Activated CD4-positive, CD25-positive, alpha-beta regulatory T cell treated with anti-CD3 and anti-CD28 coated beads, Interleukin-2, amount 50 U/mL, for 72 hours (primary cell): Measurements from ENCODE around the gene UBXN1.
"Not testable (repeated sequence)": the region's sequence is repeated elsewhere in the genome, so short reads cannot be mapped to it uniquely, and the experiment has no call there.

Source experiments
- DNase-seq: peaks from one replicate; pipeline ENCODE4 v3.0.0; 2021

Gene UBXN1

GRCh38 chr11:62708392-62708791 is 29.5 kb upstream of the UBXN1 start:
- no peak for DNase-seq

- DNase-seq, result no peak
These were observed 28.5 kb upstream of the UBXN1 start, which contains the start of the genes BSCL2 and GNG3 for GRCh38 chr11:62707277-62707861. Gene BSCL2, minus strand, starts transcription at chr11:62707424. Its CDS starts 229 bp downstream, at chr11:62707195. Gene GNG3, plus strand, starts transcription at chr11:62707676. Its CDS starts 620 bp downstream, at chr11:62708296.

DNA sequence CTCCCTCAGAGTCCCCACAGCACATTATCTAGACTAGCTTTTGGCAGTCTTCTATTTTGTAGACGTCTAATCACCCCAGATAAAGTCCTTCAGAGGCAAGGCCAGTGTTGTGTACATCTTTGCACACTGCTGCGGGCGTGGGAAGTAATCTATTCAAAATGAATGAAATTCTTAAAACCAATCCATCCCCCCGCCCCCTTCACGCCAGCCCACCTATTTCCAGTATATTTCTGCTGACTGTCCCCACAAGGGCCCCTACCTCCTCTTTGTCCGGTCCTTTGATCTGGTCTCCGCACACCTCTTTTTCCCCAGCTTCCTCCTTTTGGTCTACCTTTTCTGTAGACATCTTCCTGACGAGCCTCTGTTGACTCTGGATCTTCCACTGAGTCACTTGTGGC is 28.0 kb upstream of the UBXN1 start:
- DNase-seq, result no peak

DNA sequence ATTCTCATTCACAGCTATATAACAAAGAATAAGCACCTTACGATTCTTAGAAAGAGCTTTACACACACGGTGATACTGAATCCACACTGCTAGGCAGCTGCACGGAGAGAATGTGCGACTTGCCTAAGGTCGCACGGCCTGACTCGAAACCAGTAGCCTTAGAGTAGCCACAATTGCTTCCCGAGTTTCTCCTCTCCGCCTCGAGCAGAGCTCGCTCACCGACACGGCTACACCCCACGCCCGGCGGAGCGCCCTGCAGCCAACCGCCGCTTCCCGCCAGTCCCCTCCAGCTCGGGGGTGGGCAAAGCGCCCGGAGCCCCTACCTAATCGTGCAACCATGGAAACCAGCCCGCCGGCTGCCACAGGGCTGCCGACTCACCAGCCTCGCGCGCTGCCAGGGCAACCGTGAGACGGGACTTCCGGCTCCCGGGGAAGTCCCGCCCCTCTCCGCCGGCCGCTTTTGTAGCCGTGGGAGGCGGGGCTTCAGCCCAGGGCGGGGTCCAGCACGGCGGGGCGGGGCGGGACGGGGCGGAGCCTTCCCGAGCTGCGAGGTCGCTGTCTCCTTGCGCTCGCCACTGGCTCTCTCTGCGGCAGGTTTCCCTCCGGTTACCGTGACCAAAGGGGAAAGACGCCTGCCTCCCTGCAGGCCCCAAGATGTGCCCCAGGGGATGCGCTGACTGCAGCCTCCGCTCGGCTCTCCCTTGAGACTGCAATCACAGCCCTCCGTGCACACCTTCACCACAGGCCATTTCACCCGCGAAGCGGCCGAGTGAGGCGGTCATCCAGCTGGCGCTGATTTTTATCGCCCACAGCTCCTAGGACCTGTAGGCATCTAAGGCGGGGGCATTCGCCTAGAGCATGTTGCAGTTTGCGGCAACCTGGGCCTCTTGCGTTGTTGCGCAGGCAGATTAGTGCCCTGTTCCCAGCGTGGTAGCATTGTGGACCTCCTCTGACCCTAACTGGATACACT is 27.3 kb upstream of the UBXN1 start:
- peak; percentile 91 for DNase-seq

- DNase-seq, result no peak
These were observed 26.5 kb upstream of the UBXN1 start for GRCh38 chr11:62705413-62705812.

DNA sequence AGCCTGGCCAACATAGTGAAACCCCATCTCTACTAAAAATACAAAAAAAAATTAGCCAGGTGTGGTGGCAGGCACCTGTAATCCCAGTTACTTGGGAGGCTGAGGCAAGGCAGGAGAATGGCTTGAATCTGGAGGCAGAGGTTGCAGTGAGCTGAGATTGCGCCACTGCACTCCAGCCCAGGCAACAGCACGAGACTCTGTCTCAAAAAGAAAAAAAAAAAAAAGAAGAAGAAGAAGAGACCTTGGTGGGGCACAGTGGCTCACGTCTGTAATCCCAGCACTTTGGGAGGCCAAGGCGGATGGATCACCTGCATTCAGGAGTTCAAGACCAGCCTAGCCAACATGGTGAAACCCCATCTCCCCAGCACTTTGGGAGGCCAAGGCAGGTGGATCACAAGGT is 25.0 kb upstream of the UBXN1 start:
- not testable (repeated sequence) for DNase-seq

GRCh38 chr11:62702246-62702645 is 23.4 kb upstream of the UBXN1 start:
- no peak for DNase-seq

DNA sequence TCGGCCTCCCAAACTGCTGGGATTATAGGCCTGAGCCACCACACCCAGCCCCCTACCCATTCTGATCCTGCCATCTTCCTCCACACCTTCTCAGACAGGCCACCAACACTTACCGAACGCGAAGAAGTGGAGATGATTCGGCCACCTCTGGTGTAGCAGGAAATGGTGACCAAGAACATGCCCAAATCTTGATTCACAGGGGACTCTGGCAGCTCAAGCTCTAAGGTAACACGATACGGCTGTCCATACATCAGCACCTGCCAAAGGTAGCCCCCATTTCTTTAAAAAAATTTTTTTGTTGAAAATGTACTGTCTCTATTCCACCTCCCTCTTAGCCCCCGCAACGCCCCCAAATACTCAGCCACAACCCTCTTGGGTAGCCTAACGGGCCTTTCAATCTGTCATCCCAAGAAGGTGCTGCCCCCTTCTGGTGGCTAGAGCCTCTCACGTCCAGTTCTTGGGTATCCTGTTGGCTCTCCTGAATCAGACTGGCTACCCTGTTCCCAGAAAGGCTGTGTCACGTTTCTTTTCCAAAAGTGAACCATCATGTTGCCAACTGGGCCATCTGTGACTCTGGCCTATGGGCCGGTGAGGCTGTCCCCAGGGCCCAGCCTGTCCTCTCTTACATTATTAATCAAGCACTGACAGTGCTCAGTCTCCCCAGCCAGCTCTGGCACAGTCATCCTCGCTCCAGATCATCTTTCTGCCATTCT is 15.7 kb upstream of the UBXN1 start:
- DNase-seq, result peak; percentile 72

- not testable (repeated sequence) for DNase-seq
These were observed 14.8 kb upstream of the UBXN1 start for GRCh38 chr11:62693624-62694023.

DNA sequence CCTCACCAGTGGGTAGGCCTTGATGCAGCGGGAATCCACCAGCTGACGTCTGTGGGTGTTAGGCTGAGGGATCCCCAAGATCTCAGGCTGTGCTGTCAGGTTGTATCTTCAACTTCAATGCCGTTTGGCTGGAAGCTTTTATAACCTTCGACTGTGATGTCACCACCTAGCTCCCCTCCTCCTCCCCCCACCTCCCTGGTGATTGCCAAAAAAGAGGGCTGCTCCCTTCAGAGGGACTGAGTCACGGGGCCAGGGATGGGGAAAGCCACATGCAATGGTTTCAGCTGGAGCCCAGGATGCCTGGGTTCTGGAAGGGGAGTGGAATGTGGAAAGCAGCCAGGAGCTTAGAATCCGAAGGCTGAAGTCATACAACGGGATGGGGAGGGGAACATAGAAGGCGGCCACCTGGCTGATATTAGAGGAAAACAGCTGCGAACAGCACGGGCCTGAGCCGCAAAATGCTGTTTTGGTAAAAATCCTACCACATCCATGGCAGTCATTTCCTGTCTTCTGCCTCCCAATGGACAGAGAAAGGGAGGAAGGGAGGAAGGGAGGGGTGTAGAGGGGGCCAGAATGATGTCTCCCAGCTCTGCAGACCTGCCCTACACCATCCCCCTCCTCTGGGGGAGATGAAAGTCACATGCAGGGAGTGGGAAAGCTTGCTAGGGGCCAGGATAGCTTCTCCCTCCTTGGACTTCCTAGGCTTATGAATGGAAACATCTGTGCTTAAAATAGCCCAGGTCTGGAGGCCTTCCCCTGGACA is 10.7 kb upstream of the UBXN1 start, which contains the start of gene LRRN4CL:
Gene LRRN4CL (minus strand): TSS at position 110 of the 763 bp plus-strand sequence. CDS start 1,022 bp downstream, outside the sequence.
- DNase-seq, result no peak

GRCh38 chr11:62688491-62688890 is 9.6 kb upstream of the UBXN1 start:
- no peak for DNase-seq

- DNase-seq, result no peak
These were observed 8.9 kb upstream of the UBXN1 start for GRCh38 chr11:62687508-62688396.

DNA sequence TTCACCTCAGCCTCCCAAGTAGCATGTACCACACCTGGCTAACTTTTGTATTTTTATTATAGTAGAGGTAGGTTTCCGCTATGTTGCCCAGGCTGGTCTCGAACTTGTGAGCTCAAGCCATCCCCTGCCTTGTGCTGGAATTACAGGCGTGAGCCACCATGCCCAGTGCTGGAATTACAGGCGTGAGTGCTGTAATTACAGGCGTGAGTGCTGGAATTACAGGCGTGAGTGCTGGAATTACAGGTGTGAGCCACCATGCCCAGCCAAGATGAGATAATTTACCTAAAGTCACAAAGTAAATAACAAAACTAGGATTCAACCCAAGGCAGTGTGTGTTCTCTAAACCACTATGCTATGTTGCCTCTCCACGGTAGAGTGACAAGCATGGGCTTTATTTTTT is 3.6 kb upstream of the UBXN1 start:
- no peak for DNase-seq

DNA sequence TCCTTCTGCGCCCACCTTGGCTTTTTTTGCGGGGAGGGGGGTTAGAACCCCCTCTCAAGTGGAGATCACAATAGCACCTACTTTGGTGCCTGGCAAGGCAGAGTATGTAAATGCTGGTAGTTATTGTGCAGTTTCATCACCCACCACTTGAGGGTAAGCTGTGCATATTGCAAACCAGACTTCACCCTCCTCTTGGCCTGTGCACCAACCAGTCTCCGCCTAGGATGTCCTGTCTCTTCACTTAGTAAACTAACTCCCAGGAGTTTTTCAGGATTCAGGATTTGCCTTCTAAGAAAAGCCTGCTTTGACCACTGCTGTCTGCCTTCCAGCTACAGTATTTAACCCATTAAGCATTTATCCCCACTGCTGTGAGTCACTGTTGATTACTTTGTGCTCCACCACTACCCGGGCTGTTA is 2.0 kb upstream of the UBXN1 start:
- DNase-seq, result no peak

DNA sequence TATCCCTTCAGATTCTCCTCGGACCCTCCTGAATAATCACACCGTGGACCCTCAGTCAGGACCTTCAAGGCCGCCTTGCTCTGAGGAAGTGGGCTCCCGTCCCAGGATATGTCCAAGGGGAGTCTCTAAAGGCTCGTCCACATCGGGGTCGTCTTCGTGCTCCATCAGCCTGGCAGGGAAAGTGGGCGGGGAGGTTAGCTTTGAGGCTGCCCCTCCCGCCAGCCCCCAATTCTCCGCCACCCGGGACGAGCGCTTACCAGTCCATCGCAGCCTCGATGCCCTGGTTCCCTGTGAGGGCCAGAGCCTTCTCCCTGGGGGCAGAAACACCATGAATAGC is 472 bp downstream of the UBXN1 start:
- no peak for DNase-seq

- no peak for DNase-seq
These were observed 1.2 kb downstream of the UBXN1 start for GRCh38 chr11:62677714-62678113.

DNA sequence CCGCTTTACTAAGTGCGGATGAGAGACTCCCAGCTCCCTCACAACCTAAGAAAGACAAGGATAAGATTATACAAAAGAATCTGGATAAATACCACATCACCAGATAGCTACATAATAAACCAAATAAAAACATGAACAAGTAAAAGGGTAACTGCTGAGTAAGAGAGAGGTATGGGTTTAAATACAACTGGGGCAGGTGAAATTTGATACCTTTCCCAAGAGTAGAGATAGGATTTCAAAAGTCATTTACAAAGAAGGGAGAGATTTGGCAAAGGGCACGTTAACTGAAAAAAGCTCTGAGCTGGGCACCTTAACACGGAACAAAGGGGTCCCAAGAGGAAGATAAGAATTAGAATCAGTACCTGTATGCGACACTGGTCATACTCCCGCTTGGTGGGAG is 1.7 kb downstream of the UBXN1 start:
- no peak for DNase-seq

- no peak for DNase-seq
These were observed 2.2 kb downstream of the UBXN1 start for GRCh38 chr11:62676698-62677097.

DNA sequence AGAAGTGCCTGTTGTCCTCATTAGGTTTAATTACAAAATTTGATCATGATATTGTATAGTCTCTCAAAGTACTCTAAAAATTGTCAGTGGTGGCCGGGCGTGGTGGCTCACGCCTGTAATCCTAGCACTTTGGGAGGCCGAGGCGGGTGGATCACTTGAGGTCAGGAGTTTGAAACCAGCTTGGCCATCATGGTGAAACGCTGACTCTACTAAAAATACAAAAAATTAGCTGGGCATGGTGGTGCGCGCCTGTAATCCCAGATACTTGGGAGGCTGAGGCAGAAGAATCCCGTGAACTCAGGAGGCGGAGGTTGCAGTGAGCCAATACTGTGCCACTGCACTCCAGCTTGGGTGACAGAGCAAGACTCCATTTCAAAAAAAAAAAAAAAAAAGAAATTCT is 3.5 kb downstream of the UBXN1 start:
- DNase-seq, result not testable (repeated sequence)

DNA sequence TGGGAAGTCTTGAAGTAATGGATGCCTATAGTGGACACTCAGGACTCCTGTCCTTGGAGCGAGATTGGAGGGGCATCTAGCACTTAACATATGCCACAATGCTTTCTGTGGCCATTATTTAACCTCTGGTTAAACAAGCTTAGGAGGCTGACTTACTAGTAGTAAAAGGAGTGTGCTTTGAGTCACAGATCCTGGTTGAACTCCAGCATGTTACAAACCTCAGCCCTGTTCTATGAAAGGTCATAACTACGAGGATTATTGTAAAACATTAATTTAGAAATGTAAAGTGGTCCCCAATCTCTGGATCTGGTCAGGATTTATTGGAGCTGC is 5.7 kb downstream of the UBXN1 start:
- no peak for DNase-seq

DNA sequence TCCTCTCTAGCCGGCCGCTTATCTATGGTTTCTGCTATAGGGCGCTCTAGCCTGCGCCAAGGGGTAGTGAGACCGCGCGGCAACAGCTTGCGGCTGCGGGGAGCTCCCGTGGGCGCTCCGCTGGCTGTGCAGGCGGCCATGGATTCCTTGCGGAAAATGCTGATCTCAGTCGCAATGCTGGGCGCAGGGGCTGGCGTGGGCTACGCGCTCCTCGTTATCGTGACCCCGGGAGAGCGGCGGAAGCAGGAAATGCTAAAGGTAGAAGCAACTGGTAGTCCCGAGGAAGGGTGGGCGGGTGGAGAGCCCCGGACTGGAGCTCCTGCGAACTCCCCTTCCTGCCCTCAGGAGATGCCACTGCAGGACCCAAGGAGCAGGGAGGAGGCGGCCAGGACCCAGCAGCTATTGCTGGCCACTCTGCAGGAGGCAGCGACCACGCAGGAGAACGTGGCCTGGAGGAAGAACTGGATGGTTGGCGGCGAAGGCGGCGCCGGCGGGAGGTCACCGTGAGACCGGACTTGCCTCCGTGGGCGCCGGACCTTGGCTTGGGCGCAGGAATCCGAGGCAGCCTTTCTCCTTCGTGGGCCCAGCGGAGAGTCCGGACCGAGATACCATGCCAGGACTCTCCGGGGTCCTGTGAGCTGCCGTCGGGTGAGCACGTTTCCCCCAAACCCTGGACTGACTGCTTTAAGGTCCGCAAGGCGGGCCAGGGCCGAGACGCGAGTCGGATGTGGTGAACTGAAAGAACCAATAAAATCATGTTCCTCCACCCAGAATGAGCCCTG is 7.1 kb downstream of the UBXN1 start, which contains the start of the genes LBHD1 and UQCC3:
Gene LBHD1 (minus strand): TSS at position 660 of the 782 bp plus-strand sequence. CDS start 2,236 bp downstream, outside the sequence.
Gene UQCC3 (plus strand): TSS at position 66 of the 782 bp plus-strand sequence. CDS start 73 bp downstream, at position 139.
- peak; percentile 66 for DNase-seq
